ENCODE measurements around the gene RPS6KA1.

The RPS6KA1 gene

DNA sequence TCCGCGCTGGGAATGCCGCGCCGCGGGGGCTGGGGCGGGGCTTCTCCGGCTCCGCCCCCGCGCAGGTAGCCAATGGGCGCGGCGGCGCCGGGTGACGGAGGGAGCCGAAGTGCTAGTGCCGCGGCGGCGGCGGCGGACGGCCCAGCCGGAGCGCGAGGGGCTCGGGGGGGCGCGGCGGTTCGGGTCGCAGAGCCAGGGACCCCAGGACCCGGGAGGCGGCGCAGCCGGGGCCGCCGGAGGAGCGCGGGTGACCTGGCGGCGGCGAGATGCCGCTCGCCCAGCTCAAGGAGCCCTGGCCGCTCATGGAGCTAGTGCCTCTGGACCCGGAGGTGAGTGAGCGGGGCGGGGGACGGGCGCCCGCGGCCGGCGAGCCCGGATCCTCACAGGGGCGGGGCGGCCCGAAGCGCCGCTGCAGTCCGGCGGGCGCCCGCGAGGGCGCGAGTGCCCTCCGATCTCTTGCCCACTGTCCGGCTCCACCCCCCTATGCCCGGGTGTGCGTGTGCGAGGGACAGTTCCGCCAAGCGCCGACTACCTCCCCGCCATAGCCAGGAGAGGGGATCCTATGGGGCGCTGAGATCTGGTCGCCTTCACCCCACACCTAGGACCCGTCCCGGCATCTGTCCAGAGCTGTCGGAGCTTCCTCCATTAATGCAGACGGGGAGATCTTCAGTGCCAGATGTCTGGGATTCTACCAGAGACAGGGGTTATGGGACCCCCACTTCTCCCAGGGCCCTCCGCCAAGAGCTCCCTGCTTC is at the start of gene RPS6KA1:
Gene RPS6KA1 (plus strand): TSS at position 107 of the 755 bp plus-strand sequence. CDS start 160 bp downstream, at position 267.
- H3K4me3 ChIP-seq: peak within 1 kb of the TSS; percentile 57 to 74
- TF ChIP-seq, protein P1, sequence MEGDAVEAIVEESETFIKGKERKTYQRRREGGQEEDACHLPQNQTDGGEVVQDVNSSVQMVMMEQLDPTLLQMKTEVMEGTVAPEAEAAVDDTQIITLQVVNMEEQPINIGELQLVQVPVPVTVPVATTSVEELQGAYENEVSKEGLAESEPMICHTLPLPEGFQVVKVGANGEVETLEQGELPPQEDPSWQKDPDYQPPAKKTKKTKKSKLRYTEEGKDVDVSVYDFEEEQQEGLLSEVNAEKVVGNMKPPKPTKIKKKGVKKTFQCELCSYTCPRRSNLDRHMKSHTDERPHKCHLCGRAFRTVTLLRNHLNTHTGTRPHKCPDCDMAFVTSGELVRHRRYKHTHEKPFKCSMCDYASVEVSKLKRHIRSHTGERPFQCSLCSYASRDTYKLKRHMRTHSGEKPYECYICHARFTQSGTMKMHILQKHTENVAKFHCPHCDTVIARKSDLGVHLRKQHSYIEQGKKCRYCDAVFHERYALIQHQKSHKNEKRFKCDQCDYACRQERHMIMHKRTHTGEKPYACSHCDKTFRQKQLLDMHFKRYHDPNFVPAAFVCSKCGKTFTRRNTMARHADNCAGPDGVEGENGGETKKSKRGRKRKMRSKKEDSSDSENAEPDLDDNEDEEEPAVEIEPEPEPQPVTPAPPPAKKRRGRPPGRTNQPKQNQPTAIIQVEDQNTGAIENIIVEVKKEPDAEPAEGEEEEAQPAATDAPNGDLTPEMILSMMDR (IDR thresholded peaks at IDR 0.05): no peak
- H3K27me3 ChIP-seq: peaks cover 0 to 46% of the 10 kb centered on the region in 2 donors
- peaks cover 0 to 20% (median 5%) of the 10 kb centered on the region in 4 donors for H3K4me1 ChIP-seq
- no peaks in the 10 kb centered on the region for H3K36me3 ChIP-seq
- intact Hi-C loops (cut with DNase I; ENCODE audit: low total_unique reads): no loop called here
- no peak within 1 kb of the TSS for H3K27ac ChIP-seq
- H3K9me3 ChIP-seq: no peaks in the 10 kb centered on the region
- no peak for DNase-seq

DNA sequence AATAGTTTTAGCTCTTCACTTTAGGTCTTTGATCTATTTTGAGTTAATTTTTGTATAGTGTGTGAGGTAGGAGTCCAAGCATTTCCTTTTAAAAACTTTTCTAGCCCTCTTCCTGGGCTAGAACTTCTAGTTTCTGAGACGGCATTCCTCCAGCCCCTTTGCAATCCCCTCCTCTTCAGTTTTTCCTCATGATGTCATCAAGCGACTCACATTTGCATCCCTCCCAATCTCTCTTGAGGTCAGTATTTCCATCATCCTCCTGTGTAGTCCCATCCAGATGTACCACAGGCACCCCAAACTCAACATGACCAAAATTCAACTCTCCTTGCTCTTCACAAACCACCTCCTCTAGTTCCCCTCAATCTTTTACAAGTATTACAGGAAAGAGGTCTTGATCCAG is 46.6 kb upstream of the RPS6KA1 start:
- no peak overlapping the region for H3K4me3 ChIP-seq
- H3K36me3 ChIP-seq: peaks cover 2 to 29% (median 23%) of the 10 kb centered on the region in 3 donors
- no peak for DNase-seq
- no peaks in the 10 kb centered on the region for H3K4me1 ChIP-seq
- intact Hi-C loops (cut with DNase I; ENCODE audit: low total_unique reads): no loop called here
- H3K9me3 ChIP-seq: no peaks in the 10 kb centered on the region
- TF ChIP-seq, protein P1 (IDR thresholded peaks at IDR 0.05): no peak
- H3K27ac ChIP-seq: no peak overlapping the region
- H3K27me3 ChIP-seq: no peaks in the 10 kb centered on the region

DNA sequence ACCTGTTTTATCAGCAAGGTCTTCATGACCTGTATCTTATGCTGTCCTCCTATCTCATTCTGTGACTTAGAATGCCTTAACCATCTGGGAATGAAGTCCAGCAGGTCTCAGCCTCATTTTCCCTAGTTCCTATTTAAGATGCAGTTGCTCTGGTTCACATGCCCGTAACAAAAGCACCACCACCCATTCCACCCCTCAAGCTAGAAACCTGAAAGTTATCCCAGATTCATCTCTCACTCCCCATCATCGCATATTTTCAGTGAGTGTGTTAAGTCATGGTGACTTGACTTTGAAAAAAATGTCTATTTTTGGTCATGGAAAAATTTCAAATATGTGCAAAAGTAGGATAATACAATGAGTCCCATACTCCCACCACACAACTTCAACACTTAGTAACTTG is 45.6 kb upstream of the RPS6KA1 start:
- TF ChIP-seq, protein P1 (IDR thresholded peaks at IDR 0.05): no peak
- Histone ChIP-seq H3K27me3 (no peaks in the 10 kb centered on the region), H3K4me1 (no peaks in the 10 kb centered on the region), H3K36me3 (peaks cover 0 to 23% (median 21%) of the 10 kb centered on the region in 3 donors), H3K4me3 (no peak overlapping the region), H3K9me3 (no peaks in the 10 kb centered on the region), H3K27ac (no peak overlapping the region)
- DNase-seq: peak in 1 of 2 donors; percentile 2
- intact Hi-C loops (cut with DNase I; ENCODE audit: low total_unique reads): no loop called here

DNA sequence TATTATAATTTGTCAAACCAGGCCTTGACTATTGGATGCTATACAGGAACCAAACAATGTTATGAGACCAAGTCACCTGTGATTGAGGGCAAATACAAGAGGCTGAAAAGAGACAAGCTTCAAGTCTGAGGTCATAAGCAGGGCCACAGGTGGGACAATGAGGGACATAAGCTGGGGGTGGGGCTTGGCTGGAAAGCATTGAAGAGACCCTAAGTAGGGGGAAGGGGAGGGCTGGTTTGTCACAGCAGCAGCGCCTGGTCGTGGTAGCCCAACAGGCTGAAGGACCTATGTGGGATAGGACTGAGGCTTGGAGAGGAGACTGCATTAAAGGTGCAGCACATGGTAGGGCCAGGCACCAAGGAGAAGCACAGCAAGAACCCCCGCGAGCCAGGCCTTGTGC is 39.4 kb upstream of the RPS6KA1 start:
- intact Hi-C loops (cut with DNase I; ENCODE audit: low total_unique reads): no loop called here
- Histone ChIP-seq H3K36me3 (no peaks in the 10 kb centered on the region), H3K4me3 (no peak overlapping the region), H3K4me1 (no peaks in the 10 kb centered on the region), H3K27me3 (no peaks in the 10 kb centered on the region), H3K9me3 (no peaks in the 10 kb centered on the region), H3K27ac (no peak overlapping the region)
- TF ChIP-seq, protein P1 (IDR thresholded peaks at IDR 0.05): no peak
- no peak for DNase-seq

DNA sequence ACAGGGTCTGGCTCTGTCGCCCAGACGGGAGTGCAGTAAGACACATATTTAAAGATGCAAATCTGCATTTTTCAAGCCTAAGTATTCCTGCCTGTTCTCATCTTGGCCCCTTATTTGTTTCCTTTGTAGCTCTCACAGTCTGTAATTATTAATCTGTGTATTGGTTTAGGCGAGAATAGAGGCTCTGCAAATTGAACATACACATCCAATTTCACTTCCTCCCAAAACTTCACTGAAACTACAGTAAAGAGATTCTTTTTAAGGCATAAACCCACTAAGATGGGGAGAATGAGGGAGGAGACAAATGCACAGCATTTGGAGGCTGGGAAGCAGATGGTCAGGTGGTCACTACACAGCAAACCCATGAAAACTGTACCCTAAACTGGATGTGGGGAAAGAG is 36.3 kb upstream of the RPS6KA1 start:
- no peak for DNase-seq
- TF ChIP-seq, protein P1 (IDR thresholded peaks at IDR 0.05): no peak
- H3K27me3 ChIP-seq: no peaks in the 10 kb centered on the region
- intact Hi-C loops (cut with DNase I; ENCODE audit: low total_unique reads): no loop called here
- no peaks in the 10 kb centered on the region for H3K4me1 ChIP-seq
- no peak overlapping the region for H3K27ac ChIP-seq
- H3K4me3 ChIP-seq: no peak overlapping the region
- H3K36me3 ChIP-seq: no peaks in the 10 kb centered on the region
- no peaks in the 10 kb centered on the region for H3K9me3 ChIP-seq
